NCI-H146 treated with DMSO at 0.1 percent for 48 hours (cell line): ENCODE measurements around the gene SLITRK6.
"Not testable (repeated sequence)": the region's sequence is repeated elsewhere in the genome, so short reads cannot be mapped to it uniquely, and the experiment has no call there.

Experiments
- DNase-seq: peaks from one replicate; lab custom pipeline; 2025; ENCODE audit not compliant: unreplicated experiment; lab: John Stamatoyannopoulos, UW

SLITRK6 gene, protein sequence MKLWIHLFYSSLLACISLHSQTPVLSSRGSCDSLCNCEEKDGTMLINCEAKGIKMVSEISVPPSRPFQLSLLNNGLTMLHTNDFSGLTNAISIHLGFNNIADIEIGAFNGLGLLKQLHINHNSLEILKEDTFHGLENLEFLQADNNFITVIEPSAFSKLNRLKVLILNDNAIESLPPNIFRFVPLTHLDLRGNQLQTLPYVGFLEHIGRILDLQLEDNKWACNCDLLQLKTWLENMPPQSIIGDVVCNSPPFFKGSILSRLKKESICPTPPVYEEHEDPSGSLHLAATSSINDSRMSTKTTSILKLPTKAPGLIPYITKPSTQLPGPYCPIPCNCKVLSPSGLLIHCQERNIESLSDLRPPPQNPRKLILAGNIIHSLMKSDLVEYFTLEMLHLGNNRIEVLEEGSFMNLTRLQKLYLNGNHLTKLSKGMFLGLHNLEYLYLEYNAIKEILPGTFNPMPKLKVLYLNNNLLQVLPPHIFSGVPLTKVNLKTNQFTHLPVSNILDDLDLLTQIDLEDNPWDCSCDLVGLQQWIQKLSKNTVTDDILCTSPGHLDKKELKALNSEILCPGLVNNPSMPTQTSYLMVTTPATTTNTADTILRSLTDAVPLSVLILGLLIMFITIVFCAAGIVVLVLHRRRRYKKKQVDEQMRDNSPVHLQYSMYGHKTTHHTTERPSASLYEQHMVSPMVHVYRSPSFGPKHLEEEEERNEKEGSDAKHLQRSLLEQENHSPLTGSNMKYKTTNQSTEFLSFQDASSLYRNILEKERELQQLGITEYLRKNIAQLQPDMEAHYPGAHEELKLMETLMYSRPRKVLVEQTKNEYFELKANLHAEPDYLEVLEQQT

DNA sequence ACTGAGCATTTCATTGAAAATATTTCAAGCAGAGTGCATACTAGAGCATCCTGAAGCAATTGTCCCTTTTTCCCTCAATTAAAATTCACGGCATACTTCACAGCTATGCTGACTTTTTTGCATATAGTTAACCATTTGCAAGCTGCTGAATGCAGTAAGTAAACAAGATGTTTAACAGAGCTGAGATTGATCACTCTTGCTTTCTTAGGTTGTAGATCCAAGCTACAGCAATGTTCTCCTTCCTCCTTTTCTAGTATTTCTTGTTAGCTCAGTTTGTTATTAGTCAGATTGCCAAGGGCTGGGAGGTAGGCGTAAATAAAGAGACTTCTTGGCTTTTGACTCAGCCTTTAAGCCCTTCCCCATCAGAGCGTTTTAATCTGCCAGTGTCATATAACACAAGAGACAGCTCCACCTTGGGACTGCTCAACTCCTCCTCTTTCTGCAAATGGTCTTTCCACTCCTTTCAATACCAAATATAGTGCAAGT is at the start of gene SLITRK6:
Gene SLITRK6 (minus strand): TSS at position 323 of the 486 bp plus-strand sequence. CDS start 2,911 bp downstream, outside the sequence.
- peak; percentile 90 for DNase-seq

DNA sequence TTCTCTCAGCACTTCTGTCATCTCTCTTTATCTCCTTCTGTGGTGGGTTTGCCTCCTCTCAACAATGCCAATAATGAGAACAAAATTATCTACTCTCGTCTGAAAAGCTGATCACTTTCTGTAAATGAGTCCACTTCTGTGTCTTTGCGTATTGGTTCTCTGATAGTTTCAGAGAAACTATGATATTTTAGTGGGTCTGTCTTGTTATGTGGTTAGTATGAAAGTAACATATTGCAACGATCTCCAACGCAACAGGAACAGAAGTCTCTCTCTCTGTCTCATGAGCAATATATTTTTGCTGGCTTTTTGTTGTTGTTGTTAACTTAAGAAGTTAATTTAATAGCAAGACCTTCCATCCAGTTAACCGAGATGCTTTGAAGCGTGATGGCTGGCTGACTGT is 47.8 kb upstream of the SLITRK6 start:
- no peak for DNase-seq

DNA sequence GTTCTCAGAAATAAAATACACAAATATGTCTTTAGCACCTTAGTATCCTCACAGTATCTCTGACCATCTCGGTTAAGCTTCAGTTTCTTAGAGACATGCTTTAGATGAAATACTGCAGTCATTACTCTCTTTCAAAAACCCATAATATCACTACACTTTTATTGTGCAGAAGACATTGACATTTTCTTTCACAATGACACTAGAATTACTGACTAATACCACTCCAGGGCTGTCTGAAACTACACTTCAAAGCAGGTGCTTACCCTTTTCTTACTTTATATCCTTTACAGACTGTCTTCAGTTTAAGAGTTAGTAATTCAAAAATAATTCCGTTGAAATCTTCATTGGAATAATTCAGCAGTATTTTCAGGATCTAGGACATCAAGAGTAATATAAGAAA is 42.2 kb upstream of the SLITRK6 start:
- no peak for DNase-seq

DNA sequence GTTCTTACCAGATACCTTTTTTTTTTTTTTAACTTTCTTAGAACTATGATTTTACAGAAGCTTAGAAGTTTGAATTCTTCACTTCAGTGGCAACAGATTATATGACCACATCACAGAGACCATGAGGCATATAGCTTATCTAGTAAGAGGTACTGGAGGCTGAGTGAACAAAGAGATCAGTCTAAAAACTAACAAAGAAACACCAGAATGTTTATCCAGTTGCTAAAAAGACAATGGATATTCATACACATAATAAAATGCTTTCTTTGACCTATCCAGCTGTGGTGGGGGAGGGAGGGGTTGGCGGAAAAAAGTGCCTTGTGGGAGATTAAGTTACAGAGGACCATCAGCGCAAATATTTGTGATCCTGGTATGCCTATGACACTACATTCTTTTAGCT is 34.7 kb upstream of the SLITRK6 start:
- no peak for DNase-seq

DNA sequence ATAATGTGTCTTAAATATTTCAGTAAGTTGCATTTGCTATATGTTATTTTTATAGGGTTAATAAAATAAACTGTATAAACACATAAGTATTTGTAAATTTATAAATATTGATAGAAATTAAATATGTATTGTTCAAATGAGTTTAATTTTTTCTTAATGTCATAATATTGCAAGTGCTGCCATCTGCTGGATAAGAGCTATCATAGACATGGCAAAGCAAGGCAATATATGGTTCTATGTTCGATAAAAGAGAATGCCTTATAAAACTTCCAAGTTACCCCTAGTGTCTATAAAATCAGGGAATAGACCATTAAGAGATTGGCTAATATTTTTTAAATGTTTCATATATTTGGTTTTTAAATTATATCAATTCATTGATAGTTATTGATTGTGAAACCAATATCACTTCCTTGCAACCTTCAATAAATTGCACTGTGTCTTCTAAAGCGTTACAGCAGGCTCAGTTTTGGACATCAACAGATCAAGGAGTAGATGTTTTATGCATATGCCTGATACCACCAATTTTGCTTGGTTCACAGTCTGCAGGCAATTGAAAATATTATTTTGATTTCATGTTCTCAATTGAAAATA is 29.0 kb upstream of the SLITRK6 start:
- DNase-seq, result peak; percentile 4

DNA sequence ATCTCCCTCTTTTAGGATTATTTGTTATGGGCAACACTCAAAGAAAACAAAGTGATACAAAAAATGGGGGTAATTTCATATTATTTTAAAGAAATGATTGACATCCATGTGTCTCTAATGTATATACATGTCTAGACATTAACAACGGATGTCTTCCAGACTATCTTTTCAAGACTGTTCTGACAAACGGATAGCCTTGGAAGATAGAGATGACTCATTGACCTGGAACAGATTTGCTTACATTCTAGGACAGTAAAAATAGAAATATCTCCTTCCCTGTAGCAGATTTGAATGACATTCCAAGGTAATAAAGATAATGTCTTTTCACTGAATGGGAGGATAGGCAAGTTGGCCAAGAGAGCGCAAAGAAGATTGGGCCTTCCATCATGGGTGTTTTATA is 26.2 kb upstream of the SLITRK6 start:
- no peak for DNase-seq

DNA sequence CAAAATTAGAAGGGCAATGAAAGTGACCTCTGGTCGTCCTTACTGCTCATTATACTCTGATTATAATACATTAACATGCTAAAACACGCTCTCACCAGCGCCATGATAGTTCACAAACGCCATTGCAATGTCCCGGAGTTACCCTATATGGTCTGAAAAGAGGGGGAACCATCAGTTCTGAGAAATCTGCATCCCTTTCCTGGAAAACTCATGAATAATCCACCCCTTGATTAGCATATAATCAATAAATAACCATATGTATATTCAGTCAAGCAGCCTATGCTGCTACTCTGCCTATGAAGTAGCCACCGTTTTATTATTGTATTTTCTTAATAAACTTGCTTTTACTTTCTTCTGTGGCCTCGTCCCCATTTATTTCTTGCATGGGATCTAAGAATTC is 24.6 kb upstream of the SLITRK6 start:
- no peak for DNase-seq

DNA sequence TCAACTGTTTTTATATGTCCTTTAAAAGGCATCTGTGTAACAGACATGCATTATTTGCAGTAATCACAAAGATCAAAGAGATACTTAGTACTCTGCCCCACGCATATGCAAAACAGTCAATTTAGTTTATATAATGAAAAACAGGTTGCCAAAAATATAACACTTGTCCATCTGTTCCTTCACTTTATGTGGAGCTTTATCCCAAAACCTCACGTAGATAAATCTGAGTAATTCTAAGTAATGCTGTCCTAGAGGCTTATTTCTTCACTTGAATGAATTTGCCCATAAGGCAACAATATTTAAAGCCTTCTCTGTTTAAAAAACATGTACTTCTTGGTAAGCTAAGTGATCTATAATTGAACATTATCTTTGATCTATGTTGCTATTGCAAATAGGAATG is 20.3 kb upstream of the SLITRK6 start:
- DNase-seq, result no peak

DNA sequence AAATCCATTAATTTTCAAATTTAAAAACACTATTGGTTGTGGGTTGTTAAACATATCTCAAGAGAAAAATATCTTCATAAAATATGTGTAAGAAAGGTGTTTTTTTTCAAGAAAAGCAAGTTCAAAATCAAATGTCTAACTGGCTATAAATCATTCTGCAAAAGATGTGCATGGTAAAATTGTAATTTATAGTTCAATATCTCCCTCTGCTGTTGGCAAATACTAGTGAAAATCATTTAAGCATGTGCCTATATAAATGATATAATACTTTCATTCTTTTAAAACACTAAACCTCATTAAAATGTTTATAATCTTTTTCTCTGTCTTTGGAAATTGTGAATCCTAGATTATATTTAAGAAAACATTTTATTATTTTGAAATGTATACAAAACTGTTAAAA is 17.2 kb upstream of the SLITRK6 start:
- no peak for DNase-seq

DNA sequence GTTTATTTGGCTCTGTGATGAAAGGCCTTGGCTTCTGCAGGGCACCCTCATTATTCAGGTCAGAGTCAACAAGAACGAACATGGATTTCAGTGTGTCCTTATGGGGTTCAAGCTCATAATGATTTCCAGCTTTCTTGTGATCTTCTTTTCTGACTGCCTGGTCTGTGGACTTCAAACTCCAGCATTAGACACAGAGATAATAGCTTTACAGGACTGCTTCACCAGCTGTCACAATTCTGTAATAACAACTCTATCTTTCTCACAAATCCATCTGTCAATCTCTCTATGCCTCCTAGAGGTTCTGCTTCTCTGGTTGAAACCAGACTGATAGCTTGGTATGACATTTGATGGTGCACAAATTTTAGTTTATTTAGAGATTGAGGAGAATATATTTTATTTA is 13.1 kb upstream of the SLITRK6 start:
- DNase-seq, result no peak

DNA sequence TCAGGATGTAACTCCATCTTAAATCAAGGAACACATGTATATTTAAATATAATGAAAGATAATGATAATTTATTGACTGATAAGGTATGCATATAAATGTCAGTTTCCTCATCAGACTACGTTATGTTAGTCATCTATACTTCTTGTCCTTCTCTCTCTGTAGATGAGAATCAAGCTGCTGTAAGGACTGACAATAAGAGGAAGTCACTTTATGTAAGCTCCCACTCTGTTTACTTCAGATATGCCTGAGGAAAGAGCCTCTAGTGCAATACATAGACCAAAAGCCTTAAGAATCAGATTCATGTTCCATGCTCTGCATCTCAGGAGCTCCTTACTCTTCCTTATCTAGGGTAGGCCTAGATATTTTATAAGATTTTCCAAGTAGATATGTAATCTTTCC is 9.6 kb upstream of the SLITRK6 start:
- DNase-seq, result no peak

DNA sequence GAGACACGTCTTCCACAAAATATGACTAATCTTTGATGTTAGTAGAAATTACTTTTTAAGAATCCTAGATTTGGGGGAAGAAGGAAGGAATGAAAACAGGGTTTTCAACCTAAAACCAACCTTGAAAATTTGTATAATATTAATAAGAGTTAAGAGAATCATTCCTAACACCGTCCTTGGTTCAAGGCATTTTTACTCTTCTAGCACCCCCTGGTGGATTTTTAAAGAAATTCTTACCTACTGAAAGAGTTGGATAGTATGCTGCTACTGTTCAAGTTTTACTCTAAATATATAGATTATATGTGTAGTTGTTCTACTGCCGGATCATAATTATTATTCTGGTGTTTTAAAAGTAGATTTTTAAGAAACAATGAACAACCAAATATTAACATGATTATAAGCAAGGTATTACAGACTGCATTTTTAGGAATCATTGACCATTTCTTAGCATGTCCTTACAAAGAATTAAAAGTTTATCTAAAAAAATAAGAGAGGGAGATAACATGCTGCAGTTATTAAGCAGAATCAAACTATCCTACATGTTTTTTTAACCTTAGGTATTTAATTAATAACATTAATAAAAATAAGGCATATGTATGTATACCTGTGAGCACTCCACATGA is 7.4 kb upstream of the SLITRK6 start:
- peak; percentile 73 for DNase-seq

DNA sequence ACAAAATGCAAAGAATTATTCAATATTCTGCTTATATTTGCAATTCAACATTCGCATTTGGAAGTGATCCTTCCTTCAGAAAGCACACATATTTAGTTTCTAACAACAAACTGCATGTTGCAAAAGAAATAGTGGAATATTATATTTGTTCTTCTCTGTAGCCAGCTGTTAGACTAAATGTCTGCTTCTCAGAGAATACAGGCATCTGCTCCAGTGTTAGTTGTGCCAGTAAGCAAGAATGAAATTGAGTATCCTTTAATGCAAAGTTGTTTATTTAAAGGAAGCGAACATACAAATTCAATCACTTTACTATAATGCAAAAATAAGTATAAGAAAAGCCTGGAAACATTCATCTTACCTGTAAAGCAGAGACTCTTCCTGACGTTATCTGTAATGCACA is 663 bp downstream of the SLITRK6 start:
- DNase-seq, result peak; percentile 47

DNA sequence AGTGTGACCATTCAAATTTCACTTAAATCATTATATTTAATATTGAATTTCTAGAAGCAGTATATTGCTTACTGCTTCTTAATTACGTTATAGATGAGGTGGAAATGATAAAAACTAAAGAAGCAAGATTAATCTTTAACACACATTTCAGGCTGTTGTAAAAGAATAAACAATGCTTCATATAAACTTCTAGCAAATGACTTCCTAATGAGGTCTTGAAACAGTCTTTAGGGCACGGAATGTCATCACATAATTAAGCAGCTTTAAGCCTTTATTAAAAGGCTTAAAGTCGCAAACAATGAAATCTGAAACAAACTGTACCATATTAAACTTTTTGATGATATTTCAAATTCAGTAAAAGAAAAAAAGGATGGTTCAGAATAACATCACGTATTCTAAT is 1.9 kb downstream of the SLITRK6 start:
- DNase-seq, result no peak

DNA sequence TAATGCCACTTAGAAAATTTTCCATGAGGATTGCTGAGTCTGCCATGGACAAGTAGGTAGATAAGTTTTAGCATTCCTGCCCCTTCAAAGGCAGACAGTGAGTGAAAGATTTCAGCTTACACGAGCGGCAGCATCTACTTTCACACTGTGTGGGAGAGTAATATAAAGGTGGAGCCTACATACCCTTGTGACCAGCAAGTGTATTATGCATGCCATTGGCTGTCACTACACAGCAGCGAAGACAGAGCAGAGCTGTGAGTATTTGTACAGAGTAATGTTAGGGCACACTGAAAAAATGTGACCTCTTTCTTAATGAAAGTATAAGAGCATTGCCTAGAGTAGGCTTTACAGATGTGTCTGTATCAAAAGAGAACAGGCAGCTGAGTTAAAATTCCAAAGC is 14.0 kb downstream of the SLITRK6 start:
- no peak for DNase-seq

DNA sequence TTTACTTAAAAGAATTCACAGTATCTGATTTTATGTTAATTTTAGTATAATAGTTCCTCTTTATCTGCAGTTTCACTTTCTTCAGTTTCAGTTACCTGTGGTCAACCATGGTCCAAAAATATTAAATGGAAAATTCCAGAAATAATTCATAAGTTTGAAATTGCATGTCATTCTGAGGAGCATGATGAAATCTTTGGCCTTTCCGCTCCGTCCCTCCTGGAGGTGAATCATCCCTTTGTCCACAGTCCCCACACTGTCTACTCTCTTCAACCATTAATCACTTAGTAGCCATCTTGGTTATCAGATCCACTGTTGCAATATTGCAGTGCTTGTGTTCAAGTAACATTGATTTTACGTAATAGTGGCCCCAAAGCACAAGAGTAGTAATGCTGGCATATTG is 26.9 kb downstream of the SLITRK6 start:
- peak; percentile 46 for DNase-seq

DNA sequence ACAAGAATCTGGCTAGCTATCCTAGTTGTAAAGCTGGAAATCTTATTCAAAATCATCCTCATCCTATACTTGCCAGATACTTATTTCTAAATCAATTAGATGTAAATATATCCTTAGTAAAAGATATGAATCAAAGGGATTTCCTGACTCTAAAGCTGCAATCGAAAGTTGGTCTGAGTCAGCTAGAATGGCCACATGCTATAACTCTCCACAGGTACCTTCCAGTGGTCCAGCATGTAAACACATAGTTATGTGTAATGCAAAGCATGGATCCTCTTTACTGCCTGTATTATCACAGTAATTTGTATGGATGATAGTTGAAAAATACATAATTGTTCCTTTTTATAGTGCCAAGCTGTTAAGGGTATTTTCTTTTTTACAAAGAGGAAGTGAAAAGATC is 27.4 kb downstream of the SLITRK6 start:
- no peak for DNase-seq

DNA sequence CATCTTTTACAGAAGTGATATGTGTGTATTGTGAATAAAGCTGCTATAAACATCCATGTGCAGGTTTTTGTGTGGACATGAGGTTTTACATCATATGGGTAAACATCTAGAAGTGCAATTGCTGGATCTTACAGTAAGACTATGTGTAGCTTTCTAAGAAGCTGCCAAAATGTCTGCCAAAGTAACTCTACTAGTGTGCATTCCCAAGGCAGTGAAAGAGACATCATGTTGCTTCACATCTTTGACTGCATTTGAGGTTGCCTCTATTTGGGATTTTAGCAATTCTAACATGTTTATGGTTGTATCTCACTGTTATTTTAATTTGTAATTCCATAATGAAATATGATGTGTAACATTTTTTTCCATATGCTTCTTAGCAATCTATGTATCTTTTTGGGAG is 30.3 kb downstream of the SLITRK6 start:
- no peak for DNase-seq

DNA sequence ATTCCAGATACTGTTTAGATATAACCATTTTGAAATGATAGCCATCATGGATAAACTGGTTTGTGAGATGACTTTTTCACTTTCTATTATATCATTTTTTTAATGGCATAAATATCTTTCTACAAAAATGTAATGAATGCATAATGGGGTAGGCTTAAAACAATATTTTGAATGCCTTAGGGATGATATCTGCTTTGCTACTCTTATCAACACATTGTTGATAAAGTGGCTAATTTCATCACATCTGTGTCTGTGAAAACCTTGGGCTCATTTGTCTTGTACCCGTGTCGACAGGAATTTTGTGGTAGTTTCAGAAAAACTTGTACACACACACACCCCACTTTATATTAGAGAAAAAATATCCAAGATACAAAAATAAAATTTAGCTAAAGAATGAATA is 44.1 kb downstream of the SLITRK6 start:
- DNase-seq, result no peak

DNA sequence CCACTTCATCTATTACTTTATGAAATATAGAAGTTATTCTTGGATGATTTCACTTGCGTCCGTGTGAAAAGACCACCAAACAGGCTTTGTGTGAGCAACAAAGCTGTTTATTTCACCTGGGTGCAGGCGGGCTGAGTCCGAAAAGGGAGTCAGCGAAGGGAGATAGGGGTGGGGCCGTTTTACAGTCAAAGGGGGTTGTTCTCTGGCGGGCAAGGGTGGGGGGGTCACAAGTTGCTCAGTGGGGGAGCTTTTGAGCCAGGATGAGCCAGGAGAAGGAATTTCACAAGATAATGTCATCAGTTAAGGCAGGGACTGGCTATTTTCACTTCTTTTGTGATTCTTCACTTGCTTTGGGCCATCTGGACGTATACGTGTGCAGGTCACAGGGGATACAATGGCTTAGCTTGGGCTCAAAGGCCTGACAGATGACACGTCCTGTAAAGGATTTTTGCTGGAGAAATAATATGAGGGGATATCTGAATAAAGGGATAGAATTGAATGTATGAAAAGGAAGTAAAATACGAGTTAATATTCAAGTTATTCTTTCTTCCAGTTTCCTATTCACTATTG is 55.9 kb downstream of the SLITRK6 start:
- DNase-seq, result not testable (repeated sequence)
